Mesendoderm (in vitro differentiated cells): ENCODE data around the gene PARK7.

Source experiments
- DNase-seq: peaks from one replicate; pipeline ENCODE4 v3.0.0; 2013
- H2AK5ac ChIP-seq: 2 replicates; pipeline ENCODE4 v1.6.1; 2013; ENCODE audit warnings: low read length, inconsistent platforms
- H2BK120ac ChIP-seq: 2 replicates; pipeline ENCODE4 v1.6.1; 2013; ENCODE audit warnings: low read depth, mild to moderate bottlenecking, low read length, moderate library complexity, mixed read lengths
- H2BK15ac ChIP-seq: replicated peaks from 2 replicates; pipeline ENCODE4 v1.6.1; 2013; ENCODE audit warnings: low read depth, mild to moderate bottlenecking, moderate library complexity
- H2BK5ac ChIP-seq: 2 replicates; pipeline ENCODE4 v1.6.1; 2013; ENCODE audit warnings: low read length, inconsistent platforms
- H3K18ac ChIP-seq: 2 replicates; pipeline ENCODE4 v1.6.1; 2013; ENCODE audit warnings: mild to moderate bottlenecking, low read length, mixed read lengths
- H3K23ac ChIP-seq: one replicate; pipeline ENCODE4 v1.6.1; 2013; ENCODE audit warnings: low read length
- H3K27ac ChIP-seq: 2 replicates; pipeline ENCODE4 v1.5.1; 2013; ENCODE audit warnings: low read depth, mild to moderate bottlenecking, inconsistent platforms, low read length, moderate library complexity
- H3K27me3 ChIP-seq: 2 replicates; pipeline ENCODE4 v1.6.1; 2013; ENCODE audit warnings: low read length, control low read depth, mild to moderate bottlenecking, inconsistent platforms; ENCODE audit not compliant: insufficient read depth, poor library complexity
- H3K36me3 ChIP-seq: 2 replicates; pipeline ENCODE4 v1.6.1; 2013; ENCODE audit warnings: low read length, inconsistent platforms; ENCODE audit not compliant: control insufficient read depth, insufficient read depth
- H3K4ac ChIP-seq: one replicate; pipeline ENCODE4 v1.6.1; 2013; ENCODE audit warnings: low read depth, mild to moderate bottlenecking, low read length, moderate library complexity
- H3K4me1 ChIP-seq: 2 replicates; pipeline ENCODE4 v1.6.1; 2013; ENCODE audit warnings: low read depth, low read length, inconsistent platforms; ENCODE audit not compliant: control insufficient read depth
- H3K4me2 ChIP-seq: 2 replicates; pipeline ENCODE4 v1.6.1; 2013; ENCODE audit warnings: low read length
- H3K4me3 ChIP-seq: 2 replicates; pipeline ENCODE4 v1.5.1; 2013; ENCODE audit warnings: mild to moderate bottlenecking, low read length
- H3K56ac ChIP-seq: one replicate; pipeline ENCODE4 v1.6.1; 2013; ENCODE audit warnings: low read length
- H3K79me1 ChIP-seq: 2 replicates; pipeline ENCODE4 v1.6.1; 2013; ENCODE audit warnings: low read length, inconsistent platforms
- H3K79me2 ChIP-seq: 2 replicates; pipeline ENCODE4 v1.6.1; 2013; ENCODE audit warnings: mild to moderate bottlenecking, low read length; ENCODE audit not compliant: control insufficient read depth, insufficient read depth
- H3K9ac ChIP-seq: 2 replicates; pipeline ENCODE4 v1.6.1; 2013; ENCODE audit warnings: low read length, inconsistent platforms
- H4K5ac ChIP-seq: one replicate; pipeline ENCODE4 v1.6.1; 2013; ENCODE audit warnings: low read length
- H4K8ac ChIP-seq: one replicate; pipeline ENCODE4 v1.6.1; 2013; ENCODE audit warnings: low read depth, mild to moderate bottlenecking, control low read depth, low read length, moderate library complexity
- WGBS: extraction: QIAGEN DNeasy Blood & Tissue Kit; methylation state at CpG from one replicate; pipeline ENCODE4 v1.1.7; 2013; ENCODE audit warnings: low lambda C conversion rate, missing lambda C conversion rate; ENCODE audit not compliant: insufficient coverage; ENCODE audit errors: extremely low coverage; 5-methylcytosine and 5-hydroxymethylcytosine counted together

PARK7 gene

DNA sequence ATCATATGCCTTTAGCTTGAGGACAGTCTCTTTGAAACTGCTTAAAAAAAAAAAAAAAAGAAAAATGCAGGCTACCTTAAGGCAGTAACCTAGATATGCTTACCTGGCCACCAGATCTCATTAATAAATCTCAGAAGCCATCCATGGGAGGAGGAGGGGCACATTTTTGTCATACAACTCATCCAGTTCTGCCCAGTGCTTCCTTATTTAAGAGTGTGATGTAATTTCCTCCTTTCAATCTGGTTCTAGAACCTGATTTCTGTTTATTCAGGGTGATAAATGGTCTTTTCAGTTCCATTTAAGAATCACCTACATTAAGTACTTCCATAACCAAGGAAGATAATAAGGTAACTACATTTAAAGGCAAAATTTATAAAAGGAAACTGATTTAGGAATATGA is 58.5 kb downstream of the PARK7 start:
- H2BK5ac ChIP-seq = no peak overlapping the region
- no peak overlapping the region for H2BK120ac ChIP-seq
- H3K79me1 ChIP-seq = no peaks in the 10 kb centered on the region
- H4K8ac ChIP-seq = no peak overlapping the region
- H3K4me2 ChIP-seq = no peak overlapping the region
- H3K56ac ChIP-seq = no peak overlapping the region
- H3K4ac ChIP-seq = no peak overlapping the region
- no peak overlapping the region for H3K4me3 ChIP-seq
- H4K5ac ChIP-seq = no peak overlapping the region
- peaks cover 62% of the 10 kb centered on the region for H3K79me2 ChIP-seq
- peaks cover 11% of the 10 kb centered on the region for H3K4me1 ChIP-seq
- no peaks in the 10 kb centered on the region for H3K36me3 ChIP-seq
- H3K9ac ChIP-seq = no peak overlapping the region
- H3K23ac ChIP-seq = no peak overlapping the region
- no peak overlapping the region for H3K27ac ChIP-seq
- no peak overlapping the region for H2BK15ac ChIP-seq
- no peaks in the 10 kb centered on the region for H3K27me3 ChIP-seq
- H2AK5ac ChIP-seq = no peak overlapping the region
- H3K18ac ChIP-seq = no peak overlapping the region
- DNase-seq = peak; percentile 71

GRCh38 chr1:8021676-8022266 is 60.3 kb downstream of the PARK7 start:
- H2BK5ac ChIP-seq = no peak overlapping the region
- H2BK120ac ChIP-seq = no peak overlapping the region
- no CpG with 5 or more reads among the region's 6 CpGs for WGBS
- H2AK5ac ChIP-seq = no peak overlapping the region
- H3K27me3 ChIP-seq = no peaks in the 10 kb centered on the region
- no peak overlapping the region for H3K18ac ChIP-seq
- no peak overlapping the region for H2BK15ac ChIP-seq
- H3K36me3 ChIP-seq = no peaks in the 10 kb centered on the region
- H3K23ac ChIP-seq = no peak overlapping the region
- H3K27ac ChIP-seq = no peak overlapping the region
- H4K5ac ChIP-seq = no peak overlapping the region
- no peak for DNase-seq
- H3K4ac ChIP-seq = peak overlapping the region; percentile 52
- no peaks in the 10 kb centered on the region for H3K79me1 ChIP-seq
- peaks cover 58% of the 10 kb centered on the region for H3K79me2 ChIP-seq
- H4K8ac ChIP-seq = no peak overlapping the region
- H3K4me1 ChIP-seq = peaks cover 13% of the 10 kb centered on the region
- no peak overlapping the region for H3K9ac ChIP-seq
- H3K4me2 ChIP-seq = no peak overlapping the region
- no peak overlapping the region for H3K4me3 ChIP-seq
- no peak overlapping the region for H3K56ac ChIP-seq

- Histone ChIP-seq H3K27ac (no peak overlapping the region), H3K27me3 (no peaks in the 10 kb centered on the region), H3K79me2 (peaks cover 55% of the 10 kb centered on the region), H3K4me1 (peaks cover 16% of the 10 kb centered on the region), H2AK5ac (no peak overlapping the region), H3K18ac (peak overlapping the region; percentile 62), H3K23ac (no peak overlapping the region), H3K56ac (no peak overlapping the region), H4K8ac (no peak overlapping the region), H3K9ac (no peak overlapping the region), H3K4me2 (no peak overlapping the region), H3K4me3 (no peak overlapping the region), H4K5ac (no peak overlapping the region), H3K79me1 (no peaks in the 10 kb centered on the region), H3K36me3 (no peaks in the 10 kb centered on the region), H2BK15ac (no peak overlapping the region), H2BK5ac (no peak overlapping the region), H2BK120ac (no peak overlapping the region), H3K4ac (no peak overlapping the region)
- DNase-seq = no peak
- WGBS = no CpG with 5 or more reads among the region's 3 CpGs
Measured at GRCh38 chr1:8022395-8023286, 61.1 kb downstream of the PARK7 start.

DNA sequence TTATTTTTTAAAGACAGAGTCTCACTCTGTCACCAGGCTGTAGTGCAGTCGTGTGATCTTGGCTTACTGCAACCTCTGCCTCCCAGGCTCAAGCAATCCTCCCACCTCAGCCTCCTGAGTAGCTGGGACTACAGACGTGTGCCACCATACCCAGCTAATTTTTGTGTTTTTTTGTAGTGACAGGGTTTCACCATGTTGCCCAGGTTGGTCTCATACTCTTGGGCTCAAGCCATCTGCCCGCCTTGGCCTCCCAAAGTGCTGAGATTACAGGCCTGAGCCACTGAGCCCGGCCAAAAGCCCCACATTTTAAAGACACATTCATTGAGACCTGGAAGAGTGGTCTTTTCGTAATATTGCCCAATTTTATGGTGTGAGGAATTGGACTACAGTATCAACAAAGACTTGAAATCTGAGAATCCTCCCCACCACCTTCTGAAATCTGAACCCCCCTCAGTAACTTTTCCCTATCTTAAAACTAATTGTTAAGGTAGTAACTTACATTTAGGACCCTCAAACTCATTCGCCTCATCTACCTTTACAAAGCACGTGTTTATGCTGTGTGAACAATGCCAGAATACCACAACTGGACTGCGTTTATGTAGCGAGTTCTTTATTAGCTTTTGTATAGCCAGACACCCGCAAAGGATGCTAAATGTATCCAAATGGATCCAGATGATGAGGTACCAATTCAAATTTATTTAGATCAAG is 61.9 kb downstream of the PARK7 start:
- Histone ChIP-seq H2AK5ac (no peak overlapping the region), H3K4ac (no peak overlapping the region), H3K27ac (no peak overlapping the region)

DNA sequence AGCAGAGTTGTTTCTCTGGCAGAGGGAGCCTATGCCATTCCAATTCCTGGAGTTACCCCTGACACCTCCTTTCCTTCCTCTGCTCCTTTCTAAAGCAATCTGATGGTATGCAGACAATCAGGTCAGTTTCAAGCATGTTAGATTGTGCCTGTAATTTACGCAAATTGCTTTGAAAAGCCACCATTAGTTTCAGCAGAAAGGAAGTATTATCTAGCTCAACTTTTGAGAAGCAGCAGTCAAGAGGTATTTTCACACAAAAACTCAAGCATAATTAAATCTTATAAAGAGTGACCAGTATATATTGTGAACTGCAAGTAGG is 62.4 kb downstream of the PARK7 start:
- no peak overlapping the region for H4K5ac ChIP-seq
- H3K79me1 ChIP-seq = no peaks in the 10 kb centered on the region
- no peak overlapping the region for H2AK5ac ChIP-seq
- H3K36me3 ChIP-seq = no peaks in the 10 kb centered on the region
- H2BK120ac ChIP-seq = no peak overlapping the region
- no CpG with 5 or more reads among the region's 1 CpG for WGBS
- H3K18ac ChIP-seq = no peak overlapping the region
- peaks cover 48% of the 10 kb centered on the region for H3K79me2 ChIP-seq
- H3K4me1 ChIP-seq = peaks cover 10% of the 10 kb centered on the region
- H3K23ac ChIP-seq = no peak overlapping the region
- no peak overlapping the region for H3K4ac ChIP-seq
- peak overlapping the region; percentile 2 for H2BK15ac ChIP-seq
- no peak overlapping the region for H2BK5ac ChIP-seq
- H3K4me3 ChIP-seq = no peak overlapping the region
- no peak overlapping the region for H4K8ac ChIP-seq
- H3K27ac ChIP-seq = no peak overlapping the region
- no peaks in the 10 kb centered on the region for H3K27me3 ChIP-seq
- no peak overlapping the region for H3K56ac ChIP-seq
- H3K4me2 ChIP-seq = no peak overlapping the region
- peak overlapping the region; percentile 4 for H3K9ac ChIP-seq
- DNase-seq = peak; percentile 58

More for the DNA sequence above, 61.9 kb downstream of the PARK7 start:
- H3K36me3 ChIP-seq = no peaks in the 10 kb centered on the region
- peak overlapping the region; percentile 2 for H2BK15ac ChIP-seq
- no peak overlapping the region for H2BK120ac ChIP-seq
- no peak overlapping the region for H3K4me3 ChIP-seq
- no peak overlapping the region for H4K8ac ChIP-seq
- H3K23ac ChIP-seq = no peak overlapping the region
- no peaks in the 10 kb centered on the region for H3K27me3 ChIP-seq
- H3K4me1 ChIP-seq = peaks cover 14% of the 10 kb centered on the region
- peak overlapping the region; percentile 4 for H3K9ac ChIP-seq
- no CpG with 5 or more reads among the region's 10 CpGs for WGBS
- no peak overlapping the region for H2BK5ac ChIP-seq
- no peak overlapping the region for H3K18ac ChIP-seq
- H3K79me2 ChIP-seq = peaks cover 52% of the 10 kb centered on the region
- no peak overlapping the region for H3K56ac ChIP-seq
- no peaks in the 10 kb centered on the region for H3K79me1 ChIP-seq
- no peak overlapping the region for H3K4me2 ChIP-seq
- H4K5ac ChIP-seq = no peak overlapping the region
- DNase-seq = no peak
